PC-3 (cell line): ENCODE measurements around the gene PFKFB1. TPM values are rescaled to one million over a fixed set of nuclear protein-coding genes. Genes with fewer than 3 reads are reported as not detected.
A peak's percentile ranks its signal among the peaks of the same experiment; 100 is the strongest.

Experiments used
- ATAC-seq: fragments of 200-7000 bp; cut with Tn5 transposase; 2 replicates; pipeline ENCODE4 v1.9.1; 2020; ENCODE audit warnings: mild to moderate bottlenecking, moderate library complexity
- Bru-seq: library from RNA; stranded (reverse); fragments of 400-500 nt; gene quantifications from one replicate; lab custom pipeline; 2021; lab: Mats Ljungman, UMichigan
- BruChase-seq, 2 experiments: library from RNA; stranded (reverse); fragments of 400-500 nt; gene quantifications; one replicate each; lab custom pipeline; 2021; lab: Mats Ljungman, UMichigan
- BruUV-seq: library from RNA; stranded (reverse); fragments of 400-500 nt; replicated peaks from 2 replicates; lab custom pipeline; 2021; lab: Mats Ljungman, UMichigan
- CTCF ChIA-PET: fragments of 300-600 bp; sonication (Branson Sonifier 250); formaldehyde crosslinking; loops from one replicate; lab custom pipeline; 2022; ENCODE audit warnings: antibody characterized with exemption; lab: Charles Lee
- POLR2A ChIA-PET: fragments of 300-600 bp; sonication (Branson Sonifier 250); formaldehyde crosslinking; loops from one replicate; lab custom pipeline; 2022; ENCODE audit warnings: antibody characterized with exemption; ENCODE audit not compliant: unreplicated experiment; lab: Charles Lee
- DNase-seq: peaks from one replicate; pipeline ENCODE4 v3.0.0-alpha.2; 2015
- H2AFZ ChIP-seq: fragments of 300-600 bp; sonication (generic); 2 replicates; pipeline ENCODE4 v1.6.0; 2016; ENCODE audit warnings: antibody characterized with exemption, low read length
- H3F3A ChIP-seq: fragments of 300-600 bp; sonication (generic); one replicate; pipeline ENCODE4 v1.6.0; 2017; ENCODE audit warnings: antibody characterized with exemption, low read length, control low read depth, mild to moderate bottlenecking; ENCODE audit not compliant: unreplicated experiment
- H3K27ac ChIP-seq: fragments of 300-600 bp; sonication (generic); 2 replicates; pipeline ENCODE4 v1.5.1; 2016; ENCODE audit warnings: mild to moderate bottlenecking, low read length
- H3K27me3 ChIP-seq: fragments of 300-600 bp; sonication (generic); 2 replicates; pipeline ENCODE4 v1.6.1; 2016; ENCODE audit warnings: low read length, mixed read lengths
- H3K36me3 ChIP-seq: fragments of 300-600 bp; sonication (generic); 2 replicates; pipeline ENCODE4 v1.6.1; 2016; ENCODE audit warnings: low read depth, mixed run types, low read length, mixed read lengths
- H3K4me1 ChIP-seq: fragments of 300-600 bp; sonication (generic); 2 replicates; pipeline ENCODE4 v1.5.1; 2016; ENCODE audit warnings: low read length; ENCODE audit not compliant: insufficient read depth
- H3K4me2 ChIP-seq: fragments of 300-600 bp; sonication (generic); 2 replicates; pipeline ENCODE4 v1.6.0; 2016; ENCODE audit warnings: low read length
- H3K4me3 ChIP-seq: fragments of 300-600 bp; sonication (generic); 2 replicates; pipeline ENCODE4 v1.5.1; 2016; ENCODE audit warnings: mild to moderate bottlenecking, low read length, mixed read lengths
- H3K79me2 ChIP-seq: fragments of 300-600 bp; sonication (generic); 2 replicates; pipeline ENCODE4 v1.6.1; 2017; ENCODE audit warnings: low read length, mixed read lengths
- H3K9ac ChIP-seq: fragments of 300-600 bp; sonication (generic); 2 replicates; pipeline ENCODE4 v1.6.0; 2016; ENCODE audit warnings: mild to moderate bottlenecking, low read length
- H3K9me2 ChIP-seq: fragments of 300-600 bp; sonication (generic); replicated peaks from 2 replicates; pipeline ENCODE4 v1.6.1; 2016; ENCODE audit warnings: mixed run types, low read length, mixed read lengths
- H3K9me3 ChIP-seq: fragments of 300-600 bp; sonication (generic); 2 replicates; pipeline ENCODE4 v1.6.1; 2016; ENCODE audit warnings: low read length, mixed read lengths
- H4K20me1 ChIP-seq: fragments of 300-600 bp; sonication (generic); 2 replicates; pipeline ENCODE4 v1.6.1; 2016; ENCODE audit warnings: low read length, mixed read lengths
- EZH2 ChIP-seq: fragments of 300-600 bp; sonication (generic); IDR thresholded peaks from one replicate; pipeline ENCODE4 v1.6.1; 2017; ENCODE audit warnings: antibody characterized with exemption, mild to moderate bottlenecking, low read length; ENCODE audit not compliant: unreplicated experiment
- EZH2phosphoT487 ChIP-seq: fragments of 300-600 bp; sonication (generic); IDR thresholded peaks from 2 replicates; pipeline ENCODE4 v1.6.1; 2018; ENCODE audit warnings: mild to moderate bottlenecking, antibody characterized with exemption, low read length, borderline replicate concordance
- intact Hi-C: fragments of 100-400 bp; cut with micrococcal nuclease; formaldehyde crosslinking; loops from 2 replicates; pipeline ENCODE4 v1.9.0; 2023
- long read RNA-seq: library from polyadenylated mRNA; unstranded; transcript quantifications from one replicate; pipeline ENCODE4 v2.0.0, GENCODE V29; 2021; ENCODE audit not compliant: unreplicated experiment
- total RNA-seq: library from RNA; depleted of rRNA; stranded (reverse); fragments of >200 nt; gene quantifications from 2 replicates; pipeline ENCODE4 v1.2.3, GENCODE V29; 2014; rRNA removed
- TF ChIP-seq, protein P1 (sequence below): fragments of 300-600 bp; sonication (generic); conservative IDR thresholded peaks from 2 replicates; pipeline ENCODE4 v1.5.1; 2017; ENCODE audit warnings: antibody characterized with exemption, low read depth, mild to moderate bottlenecking, low read length

The PFKFB1 gene
- 0.22 and 1.1 TPM in 2 replicates for total RNA-seq
- percentile 33 among the genes with signal in this experiment for Bru-seq, nascent RNA
- BruChase-seq, experiment 1, labeled RNA remaining after a 6-hour chase: percentile 30 among the genes with signal in this experiment
- BruChase-seq, experiment 2, labeled RNA remaining after a 2-hour chase: percentile 39 among the genes with signal in this experiment
- long read RNA-seq, partial matches to known transcripts: 0 of 1 reads
- long read RNA-seq, other reads (novel, unspliced or antisense): 1 of 1 reads

DNA sequence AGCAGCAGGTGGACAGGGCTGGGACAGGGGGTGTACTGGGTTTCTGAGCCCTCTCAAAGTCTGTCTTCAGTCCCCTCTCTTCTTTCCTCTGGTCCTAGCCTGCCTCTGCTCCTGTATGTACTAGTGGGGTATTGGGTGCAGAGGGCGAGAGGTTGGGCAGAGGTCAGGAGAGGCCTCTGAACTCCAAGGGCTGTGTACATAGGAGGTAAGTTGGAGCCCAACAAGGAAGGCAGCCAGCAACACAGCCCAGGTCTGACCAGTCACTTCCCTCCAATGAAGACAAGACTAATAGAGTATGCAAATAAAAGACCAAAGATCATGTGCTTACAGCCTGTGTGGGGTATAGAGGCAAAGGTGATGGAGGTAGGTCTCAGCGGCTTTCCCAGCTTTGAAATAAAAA lies at the start of gene PFKFB1:
TSS of gene PFKFB1 (minus strand) at position 90 of the 400 bp plus-strand sequence. CDS start 181 bp downstream, outside the sequence.
- Histone ChIP-seq H3K4me1 (peaks cover 1% of the 10 kb centered on the region), H3K9me3 (no peaks in the 10 kb centered on the region), H3F3A (no peaks in the 10 kb centered on the region), H3K9ac (no peak within 1 kb of the TSS), H3K9me2 (no peaks in the 10 kb centered on the region), H3K79me2 (no peaks in the 10 kb centered on the region), H2AFZ (no peak within 1 kb of the TSS), H3K4me2 (no peak within 1 kb of the TSS), H3K27me3 (no peaks in the 10 kb centered on the region), H3K36me3 (no peaks in the 10 kb centered on the region), H3K4me3 (no peak within 1 kb of the TSS), H3K27ac (no peak within 1 kb of the TSS), H4K20me1 (no peaks in the 10 kb centered on the region)
- intact Hi-C loops: no loop called here
- ChIA-PET CTCF (no interaction called here), POLR2A (no interaction called here)
- TF ChIP-seq EZH2 (no peak), EZH2phosphoT487 (no peak)
- TF ChIP-seq, protein P1, sequence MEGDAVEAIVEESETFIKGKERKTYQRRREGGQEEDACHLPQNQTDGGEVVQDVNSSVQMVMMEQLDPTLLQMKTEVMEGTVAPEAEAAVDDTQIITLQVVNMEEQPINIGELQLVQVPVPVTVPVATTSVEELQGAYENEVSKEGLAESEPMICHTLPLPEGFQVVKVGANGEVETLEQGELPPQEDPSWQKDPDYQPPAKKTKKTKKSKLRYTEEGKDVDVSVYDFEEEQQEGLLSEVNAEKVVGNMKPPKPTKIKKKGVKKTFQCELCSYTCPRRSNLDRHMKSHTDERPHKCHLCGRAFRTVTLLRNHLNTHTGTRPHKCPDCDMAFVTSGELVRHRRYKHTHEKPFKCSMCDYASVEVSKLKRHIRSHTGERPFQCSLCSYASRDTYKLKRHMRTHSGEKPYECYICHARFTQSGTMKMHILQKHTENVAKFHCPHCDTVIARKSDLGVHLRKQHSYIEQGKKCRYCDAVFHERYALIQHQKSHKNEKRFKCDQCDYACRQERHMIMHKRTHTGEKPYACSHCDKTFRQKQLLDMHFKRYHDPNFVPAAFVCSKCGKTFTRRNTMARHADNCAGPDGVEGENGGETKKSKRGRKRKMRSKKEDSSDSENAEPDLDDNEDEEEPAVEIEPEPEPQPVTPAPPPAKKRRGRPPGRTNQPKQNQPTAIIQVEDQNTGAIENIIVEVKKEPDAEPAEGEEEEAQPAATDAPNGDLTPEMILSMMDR: no peak
- DNase-seq (no peak), ATAC-seq (no peak)
- BruUV-seq: no TSS peak

DNA sequence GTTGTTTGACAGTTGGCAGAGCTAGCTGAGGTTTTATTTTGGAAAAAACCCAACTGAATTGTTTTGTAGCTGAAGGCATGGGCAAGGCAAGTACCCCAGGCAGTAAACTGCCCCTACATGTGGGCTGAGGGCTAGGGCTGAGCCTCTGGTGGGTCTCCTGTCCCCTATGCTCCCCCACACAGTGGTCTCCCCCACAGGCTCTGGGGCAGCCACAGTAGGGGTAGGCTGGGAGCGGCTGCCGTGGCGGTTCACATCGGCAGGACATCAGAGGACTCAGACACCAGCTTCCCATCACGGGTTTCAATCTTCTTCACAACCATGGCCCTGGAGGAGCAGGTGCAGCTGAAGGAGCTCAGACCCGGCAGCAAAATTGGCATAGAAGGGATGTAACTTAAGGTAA lies 47.5 kb upstream of the PFKFB1 start:
- Histone ChIP-seq H3K9me2 (no peaks in the 10 kb centered on the region), H3K9me3 (no peaks in the 10 kb centered on the region), H3K79me2 (no peaks in the 10 kb centered on the region), H3K36me3 (no peaks in the 10 kb centered on the region), H3K9ac (no peak overlapping the region), H3K27me3 (no peaks in the 10 kb centered on the region), H3K4me2 (no peak overlapping the region), H3K4me1 (peaks cover 11% of the 10 kb centered on the region; the same call in 1 of the 2 replicates), H4K20me1 (no peaks in the 10 kb centered on the region), H3K4me3 (no peak overlapping the region), H3K27ac (no peak overlapping the region), H2AFZ (no peak overlapping the region), H3F3A (no peaks in the 10 kb centered on the region)
- no peak for ATAC-seq
- BruUV-seq: no TSS peak
- intact Hi-C loops: no loop called here
- DNase-seq: no peak
- CTCF ChIA-PET: no interaction called here
- POLR2A ChIA-PET: no interaction called here
- TF ChIP-seq EZH2phosphoT487 (no peak), EZH2 (no peak)
- TF ChIP-seq, protein P1: no peak

DNA sequence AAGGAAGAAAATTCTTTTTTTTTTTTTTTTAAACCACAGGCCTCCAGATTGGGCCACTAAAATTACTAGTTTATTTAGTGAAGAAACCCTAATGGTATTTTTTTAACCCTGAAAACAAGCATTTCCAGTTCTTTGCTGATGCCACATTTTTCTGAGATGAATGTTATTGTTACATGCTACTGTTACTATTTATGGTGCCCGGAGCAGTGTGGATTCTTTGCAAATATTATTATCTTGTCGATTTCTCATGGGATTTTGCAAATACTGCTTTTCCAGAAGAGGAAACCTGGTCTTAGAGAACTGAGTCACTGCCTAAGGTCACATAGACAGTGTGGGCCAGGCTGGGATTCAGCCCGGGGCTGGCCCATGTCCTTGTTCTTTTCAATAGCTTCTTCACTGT lies 45.5 kb upstream of the PFKFB1 start:
- Histone ChIP-seq H3K4me2 (peak overlapping the region; percentile 49), H3F3A (no peaks in the 10 kb centered on the region), H2AFZ (no peak overlapping the region), H3K4me1 (peaks cover 11% of the 10 kb centered on the region; the same call in 1 of the 2 replicates), H3K9me3 (no peaks in the 10 kb centered on the region), H4K20me1 (no peaks in the 10 kb centered on the region), H3K9me2 (no peaks in the 10 kb centered on the region), H3K4me3 (no peak overlapping the region), H3K79me2 (no peaks in the 10 kb centered on the region), H3K27me3 (no peaks in the 10 kb centered on the region), H3K36me3 (no peaks in the 10 kb centered on the region), H3K27ac (peak overlapping the region; percentile 64), H3K9ac (peak overlapping the region; percentile 20; the same call in 1 of the 2 replicates)
- ATAC-seq: peak; percentile 13; the same call in 1 of the 2 replicates
- intact Hi-C loops: no loop called here
- DNase-seq: peak; percentile 80
- BruUV-seq: no TSS peak
- ChIA-PET CTCF (no interaction called here), POLR2A (no interaction called here)
- TF ChIP-seq EZH2phosphoT487 (no peak), EZH2 (no peak)
- TF ChIP-seq, protein P1: no peak
